GM12872 (cell line): Measurements from ENCODE around the gene BICDL1.

ENCODE experiments used
- TF ChIP-seq, protein P1 (sequence below): IDR thresholded peaks from 3 replicates; pipeline ENCODE4 v1.5.1; 2011; ENCODE audit warnings: low read depth, mild to moderate bottlenecking, low read length, moderate library complexity; ENCODE audit not compliant: insufficient read depth

The BICDL1 gene

DNA sequence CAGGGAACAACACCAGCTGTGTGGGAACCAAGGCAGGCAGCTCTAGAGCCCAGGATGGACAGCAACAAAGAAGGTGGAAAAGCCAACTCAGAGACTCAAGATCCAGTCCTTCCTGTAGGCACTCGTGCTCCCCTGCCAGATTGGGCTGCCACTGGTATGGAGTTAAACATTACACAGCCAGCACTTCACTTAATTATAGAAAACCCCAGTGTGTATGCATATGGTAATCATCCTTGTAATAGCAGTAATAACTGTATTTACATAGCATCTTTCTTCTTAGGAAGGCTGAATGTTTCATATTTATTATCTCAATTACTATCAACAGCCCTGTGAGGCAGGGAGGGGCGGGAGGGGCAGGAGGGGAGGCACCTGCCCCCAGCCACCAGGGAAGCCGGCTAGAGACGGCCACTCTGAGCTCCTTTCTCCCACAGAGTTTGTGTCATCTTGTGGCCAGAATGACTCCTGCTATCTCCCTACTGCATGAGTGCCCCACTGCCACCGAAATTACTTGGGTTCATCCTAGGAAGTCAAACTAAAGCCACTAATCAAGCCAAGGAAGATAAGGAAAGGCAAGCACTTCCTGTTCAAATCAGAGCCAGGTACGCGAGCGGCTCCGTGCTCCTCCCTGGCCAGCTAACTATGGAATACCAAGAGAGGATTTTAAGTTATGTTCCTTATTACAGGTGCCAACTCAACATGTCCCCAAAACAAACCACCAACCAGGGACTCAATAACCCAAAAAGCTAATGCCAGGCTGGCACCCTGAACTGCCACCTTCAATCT, 143.2 kb downstream of the BICDL1 start:
- TF ChIP-seq, protein P1, sequence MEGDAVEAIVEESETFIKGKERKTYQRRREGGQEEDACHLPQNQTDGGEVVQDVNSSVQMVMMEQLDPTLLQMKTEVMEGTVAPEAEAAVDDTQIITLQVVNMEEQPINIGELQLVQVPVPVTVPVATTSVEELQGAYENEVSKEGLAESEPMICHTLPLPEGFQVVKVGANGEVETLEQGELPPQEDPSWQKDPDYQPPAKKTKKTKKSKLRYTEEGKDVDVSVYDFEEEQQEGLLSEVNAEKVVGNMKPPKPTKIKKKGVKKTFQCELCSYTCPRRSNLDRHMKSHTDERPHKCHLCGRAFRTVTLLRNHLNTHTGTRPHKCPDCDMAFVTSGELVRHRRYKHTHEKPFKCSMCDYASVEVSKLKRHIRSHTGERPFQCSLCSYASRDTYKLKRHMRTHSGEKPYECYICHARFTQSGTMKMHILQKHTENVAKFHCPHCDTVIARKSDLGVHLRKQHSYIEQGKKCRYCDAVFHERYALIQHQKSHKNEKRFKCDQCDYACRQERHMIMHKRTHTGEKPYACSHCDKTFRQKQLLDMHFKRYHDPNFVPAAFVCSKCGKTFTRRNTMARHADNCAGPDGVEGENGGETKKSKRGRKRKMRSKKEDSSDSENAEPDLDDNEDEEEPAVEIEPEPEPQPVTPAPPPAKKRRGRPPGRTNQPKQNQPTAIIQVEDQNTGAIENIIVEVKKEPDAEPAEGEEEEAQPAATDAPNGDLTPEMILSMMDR, result no peak

DNA sequence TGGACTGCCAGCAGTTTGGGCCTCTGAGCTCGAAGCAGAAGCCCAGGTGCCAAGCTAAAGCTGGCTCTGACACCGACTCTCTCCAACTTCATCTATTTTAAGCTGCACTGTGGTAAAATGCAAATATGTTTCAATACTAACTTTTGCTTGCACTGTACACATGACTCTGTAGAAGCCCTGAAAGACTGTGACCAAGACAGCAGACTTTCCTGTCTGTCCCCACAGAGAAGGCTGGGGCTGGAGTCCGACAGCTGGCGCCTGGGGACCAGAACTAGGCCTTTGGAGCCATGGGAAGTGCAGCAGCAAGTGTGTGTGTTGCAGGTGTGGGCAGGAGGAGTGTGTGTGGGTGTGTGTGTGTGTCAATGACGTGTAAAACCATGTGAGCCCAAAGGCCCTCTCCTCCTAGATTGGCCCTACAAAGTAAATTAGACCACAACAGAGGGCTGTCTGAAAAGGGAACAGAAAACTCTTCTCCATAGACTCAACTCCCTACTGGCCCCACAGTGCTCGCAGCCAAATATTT, 143.9 kb downstream of the BICDL1 start:
- TF ChIP-seq, protein P1, result no peak

DNA sequence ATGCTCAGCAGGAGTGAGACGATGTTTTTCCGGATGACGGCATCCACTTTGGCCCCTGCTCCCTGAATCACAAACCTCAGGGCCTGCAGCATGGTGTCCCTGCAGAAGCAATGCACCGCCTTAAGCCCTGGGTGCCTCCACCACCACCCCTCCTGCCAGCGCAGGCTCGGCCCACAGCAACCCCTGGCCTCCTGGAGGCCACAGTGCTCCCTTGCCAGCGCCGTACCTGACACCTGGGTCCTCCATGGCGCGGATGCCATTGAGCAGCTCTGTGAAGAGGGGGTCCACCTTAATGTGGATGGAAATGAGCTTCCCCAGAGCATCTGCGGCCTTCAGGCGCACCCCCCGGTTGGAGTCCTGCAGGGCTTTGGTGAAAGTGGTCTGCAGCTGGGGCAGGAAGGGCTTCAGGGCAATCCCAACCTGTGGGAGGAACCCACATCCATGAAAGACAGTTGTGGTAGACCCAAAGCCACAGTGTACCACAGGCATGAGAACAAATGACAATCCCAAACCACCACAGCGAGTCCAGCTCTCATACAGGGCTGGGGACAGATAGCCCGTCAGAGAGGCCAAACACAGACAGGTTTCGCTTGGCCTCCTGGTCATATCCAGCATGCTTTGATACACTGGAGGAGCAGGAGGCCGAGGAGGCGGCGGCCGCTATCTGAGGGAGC, 145.4 kb downstream of the BICDL1 start:
- TF ChIP-seq, protein P1, result no peak

DNA sequence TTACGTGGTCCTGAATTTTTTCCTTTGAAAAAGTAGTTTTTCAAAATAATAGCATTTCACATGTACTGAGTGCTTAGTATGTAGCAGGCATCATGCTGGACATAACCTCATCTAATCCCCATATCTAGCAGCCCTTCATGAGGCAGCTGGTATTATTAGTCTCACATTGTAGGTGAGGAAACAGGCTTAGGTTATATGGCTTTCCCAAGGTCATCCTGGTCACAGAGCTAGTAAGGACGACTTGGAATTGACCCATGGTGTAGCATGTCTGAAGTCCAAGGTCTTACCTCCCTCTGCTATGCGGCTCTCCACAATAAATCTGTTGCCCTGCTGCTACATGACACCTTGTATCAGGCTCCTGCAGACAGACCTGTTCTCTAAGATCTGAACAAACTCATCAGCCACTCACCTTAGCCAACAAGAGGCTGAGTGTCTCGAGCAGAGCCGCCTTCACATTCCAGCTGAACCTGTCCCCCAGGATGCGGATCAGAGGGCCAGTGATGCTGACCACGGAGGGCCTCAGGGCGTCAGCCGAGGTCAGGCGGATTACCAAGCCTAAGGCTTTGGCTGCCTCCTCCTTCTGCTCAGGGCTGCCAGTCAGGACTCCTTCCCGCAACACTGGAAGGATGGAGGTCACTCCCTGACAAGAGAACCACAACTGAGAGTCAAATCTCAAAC, 147.2 kb downstream of the BICDL1 start:
- TF ChIP-seq, protein P1, result no peak

DNA sequence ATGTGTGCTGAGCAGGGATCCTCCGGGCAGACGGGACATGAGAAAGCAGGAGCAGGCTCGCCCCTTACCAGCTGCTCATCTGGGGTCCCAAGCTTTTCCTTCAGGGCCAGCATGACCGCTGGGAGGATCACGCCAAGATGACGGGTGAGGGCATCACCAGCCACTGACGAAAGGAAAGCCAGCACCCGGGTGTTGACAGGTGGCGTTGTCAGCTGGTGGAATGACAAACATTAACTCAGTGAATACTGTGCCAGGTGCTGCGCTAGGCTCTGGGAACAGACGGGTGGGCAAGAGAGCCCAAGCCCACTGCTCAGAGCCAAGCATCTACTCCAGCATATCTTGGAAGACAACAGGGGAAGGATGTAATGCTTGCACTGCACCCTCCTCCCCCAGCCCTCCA, 148.8 kb downstream of the BICDL1 start:
- TF ChIP-seq, protein P1, result no peak

DNA sequence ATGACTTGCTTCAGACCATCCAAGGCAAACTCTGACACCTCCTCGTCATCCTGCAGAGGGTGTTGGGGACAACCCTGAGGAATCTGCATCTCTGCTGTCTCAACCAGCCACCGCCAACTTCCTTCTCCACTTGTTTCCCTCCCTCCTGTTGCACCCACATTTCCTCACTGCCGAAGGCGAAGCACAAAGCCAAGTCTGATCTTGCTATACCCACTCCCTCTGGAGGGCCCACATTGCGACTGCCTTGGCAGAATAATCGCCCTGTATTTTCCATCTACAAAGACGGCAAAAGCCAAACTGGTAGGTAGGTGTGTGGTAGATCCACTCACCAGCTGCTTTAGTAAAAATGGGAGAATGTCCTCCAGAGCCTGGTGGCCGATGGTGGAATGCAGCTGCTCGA, 149.3 kb downstream of the BICDL1 start:
- TF ChIP-seq, protein P1, result no peak

DNA sequence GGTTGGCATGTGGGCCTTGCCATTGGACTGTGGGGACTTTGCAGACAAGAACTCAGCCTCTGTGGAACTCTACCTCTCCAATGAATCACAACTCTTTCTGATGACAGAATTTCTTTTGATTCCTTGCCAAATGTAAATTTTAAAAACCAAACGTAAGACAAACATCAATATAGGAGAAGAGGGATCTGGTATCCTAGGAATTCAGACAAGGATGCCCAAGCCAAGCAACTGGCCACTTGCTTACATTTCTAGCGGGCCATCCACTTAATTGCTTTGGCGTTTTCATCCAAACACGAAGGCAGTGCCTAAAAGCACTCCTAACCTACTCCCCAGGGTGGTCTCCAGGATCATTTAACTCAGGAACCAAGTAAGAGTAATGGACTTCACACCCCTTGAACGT, 150.9 kb downstream of the BICDL1 start:
- TF ChIP-seq, protein P1, result no peak
